Measurements from ENCODE around the gene AFAP1. TPM values are rescaled to one million over a fixed set of nuclear protein-coding genes. Genes with fewer than 3 reads are reported as not detected.

AFAP1 gene
- total and polyA plus RNA-seq, 2 donors from 2014 or later = 2.6 to 26.3 TPM

DNA sequence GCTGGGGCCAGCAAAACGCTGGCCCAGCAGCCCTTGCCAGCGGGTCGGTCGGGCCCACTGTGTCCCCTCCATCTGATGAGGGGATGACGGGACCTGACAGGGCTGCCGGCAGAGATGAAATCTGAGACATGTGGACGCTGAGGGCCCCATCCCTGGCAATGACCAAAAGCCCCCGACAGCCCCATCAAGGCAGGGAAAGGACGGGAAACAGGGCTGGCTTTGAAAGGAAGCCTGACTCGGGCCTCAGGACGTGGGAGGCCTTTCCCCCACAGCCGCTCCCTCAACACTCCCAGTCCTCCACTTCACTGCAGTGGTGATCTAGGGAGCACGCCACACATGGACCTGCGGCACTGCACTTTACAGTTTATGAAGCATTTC, 202.4 kb downstream of the AFAP1 start:
- intact Hi-C loops (cut with DNase I) = no loop called here
- H3K9me3 ChIP-seq (ENCODE audit: control insufficient read depth in 2 of 3, insufficient read depth in 1 of 3, low read length in 3 of 3) = no peaks in the 10 kb centered on the region
- no peaks in the 10 kb centered on the region for H3K27me3 ChIP-seq (ENCODE audit: control insufficient read depth, insufficient read depth, low read length)
- no peaks in the 10 kb centered on the region for H3K4me1 ChIP-seq (ENCODE audit: control insufficient read depth in 2 of 3, insufficient read depth in 2 of 3, low read depth in 1 of 3, low read length in 3 of 3)
- peak in 1 of 5 donors; percentile 56 for DNase-seq
- no peaks in the 10 kb centered on the region for H3K36me3 ChIP-seq (ENCODE audit: control insufficient read depth in 2 of 3, insufficient read depth in 3 of 3, low read length in 3 of 3)
- H3K4me3 ChIP-seq (ENCODE audit: low read length in 3 of 3) = no peak overlapping the region
- no peak for TF ChIP-seq CTCF (IDR thresholded peaks at IDR 0.05; ENCODE audit: borderline replicate concordance, extremely low read depth, insufficient read depth)
- no peak overlapping the region for H3K9ac ChIP-seq (ENCODE audit: low read length in 3 of 3)
- no peak for FAIRE-seq
- no peak overlapping the region for H3K27ac ChIP-seq (ENCODE audit: low read depth in 2 of 2, low read length in 2 of 2)

DNA sequence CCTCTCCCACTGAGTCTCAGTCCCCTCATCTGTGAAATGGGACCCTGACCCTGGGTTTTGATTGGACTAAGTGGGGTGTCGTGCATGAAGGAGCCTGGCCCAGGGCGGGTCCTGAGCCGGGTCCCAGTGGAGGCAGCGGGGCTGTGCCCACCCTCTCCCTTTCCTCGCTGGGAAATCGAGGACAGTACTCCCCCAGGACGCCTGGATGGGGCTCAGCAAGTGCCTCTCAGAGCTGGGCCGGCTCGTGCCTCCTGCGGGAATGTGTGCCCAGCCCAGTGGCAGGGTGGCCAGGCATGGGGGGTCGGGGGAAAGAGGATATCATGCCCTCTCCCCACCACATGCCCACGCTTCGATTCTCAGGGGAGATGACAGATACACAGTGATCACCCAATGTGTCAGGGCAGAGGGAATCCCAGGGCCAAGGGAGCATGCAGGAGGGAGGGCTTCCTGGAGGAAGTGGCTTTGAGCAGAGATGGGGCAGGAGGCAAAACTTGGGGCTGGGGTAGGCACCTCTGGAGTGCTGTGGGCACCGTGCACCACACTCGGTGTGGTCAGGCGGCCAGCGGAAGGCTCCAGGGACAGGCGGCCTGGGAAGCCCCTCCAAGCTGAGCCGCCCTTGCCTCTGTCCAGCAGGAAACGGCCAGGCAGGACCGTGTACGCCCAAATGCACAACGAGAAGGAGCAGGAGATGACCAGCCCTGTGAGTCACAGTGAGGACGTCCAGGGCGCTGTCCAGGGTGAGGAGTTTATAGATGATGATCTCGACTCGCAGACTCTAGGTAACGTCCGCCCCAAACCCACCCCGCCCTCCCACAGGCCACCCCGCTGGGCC, 203.0 kb downstream of the AFAP1 start:
- no peaks in the 10 kb centered on the region for H3K36me3 ChIP-seq (ENCODE audit: control insufficient read depth in 2 of 3, insufficient read depth in 3 of 3, low read length in 3 of 3)
- intact Hi-C loops (cut with DNase I) = no loop called here
- no peaks in the 10 kb centered on the region for H3K9me3 ChIP-seq (ENCODE audit: control insufficient read depth in 2 of 3, insufficient read depth in 1 of 3, low read length in 3 of 3)
- no peaks in the 10 kb centered on the region for H3K27me3 ChIP-seq (ENCODE audit: control insufficient read depth, insufficient read depth, low read length)
- H3K27ac ChIP-seq (ENCODE audit: low read depth in 2 of 2, low read length in 2 of 2) = no peak overlapping the region
- no peaks in the 10 kb centered on the region for H3K4me1 ChIP-seq (ENCODE audit: control insufficient read depth in 2 of 3, insufficient read depth in 2 of 3, low read depth in 1 of 3, low read length in 3 of 3)
- H3K9ac ChIP-seq (ENCODE audit: low read length in 3 of 3) = no peak overlapping the region
- DNase-seq (peak in 4 of 5 donors; percentile 50 to 70 (median 56)), FAIRE-seq (no peak)
- H3K4me3 ChIP-seq (ENCODE audit: low read length in 3 of 3) = no peak overlapping the region
- TF ChIP-seq CTCF (IDR thresholded peaks at IDR 0.05; ENCODE audit: borderline replicate concordance, extremely low read depth, insufficient read depth) = no peak

DNA sequence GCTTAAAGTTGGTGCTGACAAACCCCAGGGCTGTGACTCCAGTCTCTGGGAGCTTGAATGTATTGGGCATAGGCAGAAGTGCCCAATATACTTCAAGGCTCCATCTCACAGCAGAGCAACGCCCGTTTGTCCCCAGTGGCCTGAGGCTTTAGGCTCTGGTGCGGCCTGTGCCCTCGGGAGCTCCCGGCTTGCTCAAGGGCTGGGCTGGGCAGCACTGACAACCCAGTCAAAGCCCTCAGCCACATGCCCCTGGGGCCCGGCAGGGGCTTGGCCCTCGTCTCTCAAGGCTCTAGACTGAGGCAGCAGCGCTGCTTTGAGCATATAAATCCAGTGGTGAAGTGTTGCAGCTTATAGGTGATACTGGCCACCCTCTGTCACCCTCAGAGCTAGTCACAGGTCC, 203.7 kb downstream of the AFAP1 start:
- intact Hi-C loops (cut with DNase I) = no loop called here
- no peaks in the 10 kb centered on the region for H3K36me3 ChIP-seq (ENCODE audit: control insufficient read depth in 2 of 3, insufficient read depth in 3 of 3, low read length in 3 of 3)

More for the DNA sequence above, 203.7 kb downstream of the AFAP1 start:
- Histone ChIP-seq H3K27me3 (ENCODE audit: control insufficient read depth, insufficient read depth, low read length) (no peaks in the 10 kb centered on the region), H3K9ac (ENCODE audit: low read length in 3 of 3) (no peak overlapping the region), H3K4me1 (ENCODE audit: control insufficient read depth in 2 of 3, insufficient read depth in 2 of 3, low read depth in 1 of 3, low read length in 3 of 3) (no peaks in the 10 kb centered on the region), H3K4me3 (ENCODE audit: low read length in 3 of 3) (no peak overlapping the region), H3K9me3 (ENCODE audit: control insufficient read depth in 2 of 3, insufficient read depth in 1 of 3, low read length in 3 of 3) (no peaks in the 10 kb centered on the region), H3K27ac (ENCODE audit: low read depth in 2 of 2, low read length in 2 of 2) (no peak overlapping the region)
- TF ChIP-seq CTCF (IDR thresholded peaks at IDR 0.05; ENCODE audit: borderline replicate concordance, extremely low read depth, insufficient read depth) = no peak
- FAIRE-seq (no peak), DNase-seq (peak in 1 of 5 donors; percentile 42)

All from kidney (tissue), 14 donors.